GM23338 (cell line): Measurements from ENCODE around the gene MCTP1. TPM values are rescaled to one million over a fixed set of nuclear protein-coding genes. Genes with fewer than 3 reads are reported as not detected.

Experiments used
- ATAC-seq: fragments of 200-7000 bp; cut with Tn5 transposase; 3 replicates; pipeline ENCODE4 v1.9.1; 2020
- DNase-seq: peaks from one replicate; pipeline ENCODE4 v3.0.0-alpha.2; 2015; ENCODE audit warnings: low spot score
- H2AFZ ChIP-seq: fragments of 200-600 bp; sonication (generic); 2 replicates; pipeline ENCODE4 v1.8.0; 2016; ENCODE audit warnings: antibody characterized with exemption, mild to moderate bottlenecking, moderate library complexity
- H3F3A ChIP-seq: fragments of 200-600 bp; sonication (generic); replicated peaks from 2 replicates; pipeline ENCODE4 v1.8.0; 2017; ENCODE audit warnings: antibody characterized with exemption, mixed run types, low read depth
- H3K27ac ChIP-seq: fragments of 200-600 bp; sonication (generic); 2 replicates; pipeline ENCODE4 v1.6.1; 2016; ENCODE audit warnings: low read depth
- H3K27me3 ChIP-seq: fragments of 200-600 bp; sonication (generic); 2 replicates; pipeline ENCODE4 v1.8.0; 2016; ENCODE audit warnings: mild to moderate bottlenecking, mixed run types, moderate library complexity; ENCODE audit not compliant: insufficient read depth
- H3K36me3 ChIP-seq: fragments of 200-600 bp; sonication (generic); 2 replicates; pipeline ENCODE4 v1.8.0; 2016; ENCODE audit warnings: mild to moderate bottlenecking; ENCODE audit not compliant: insufficient read depth
- H3K4me1 ChIP-seq: fragments of 200-600 bp; sonication (generic); 2 replicates; pipeline ENCODE4 v1.8.0; 2016; ENCODE audit warnings: mild to moderate bottlenecking, moderate library complexity; ENCODE audit not compliant: insufficient read depth
- H3K4me2 ChIP-seq: fragments of 200-600 bp; sonication (generic); 2 replicates; pipeline ENCODE4 v1.7.1; 2017; ENCODE audit warnings: mixed run types
- H3K4me3 ChIP-seq: fragments of 200-600 bp; sonication (generic); 2 replicates; pipeline ENCODE4 v1.6.1; 2016; ENCODE audit warnings: mixed run types
- H3K79me2 ChIP-seq: fragments of 200-600 bp; sonication (generic); replicated peaks from 2 replicates; pipeline ENCODE4 v1.8.0; 2017; ENCODE audit warnings: mild to moderate bottlenecking; ENCODE audit not compliant: insufficient read depth
- H3K9me2 ChIP-seq: fragments of 200-600 bp; sonication (generic); 2 replicates; pipeline ENCODE4 v1.8.0; 2017; ENCODE audit not compliant: insufficient read depth
- H4K20me1 ChIP-seq: fragments of 200-600 bp; sonication (generic); replicated peaks from 2 replicates; pipeline ENCODE4 v1.8.0; 2017; ENCODE audit warnings: mild to moderate bottlenecking; ENCODE audit not compliant: insufficient read depth
- H3K27ac Mint-ChIP-seq: 2 replicates; pipeline ENCODE4 v1.8.0; 2020; ENCODE audit warnings: inconsistent platforms, mild to moderate bottlenecking, moderate library complexity, mixed read lengths
- H3K27me3 Mint-ChIP-seq: 3 replicates; pipeline ENCODE4 v1.8.0; 2022; ENCODE audit warnings: low read depth, mild to moderate bottlenecking, moderate library complexity, mixed read lengths, inconsistent platforms; ENCODE audit not compliant: insufficient read depth, poor library complexity
- H3K36me3 Mint-ChIP-seq: 3 replicates; pipeline ENCODE4 v1.8.0; 2021; ENCODE audit warnings: low read depth, mild to moderate bottlenecking, inconsistent platforms, moderate library complexity, mixed read lengths
- H3K4me1 Mint-ChIP-seq: 3 replicates; pipeline ENCODE4 v1.8.0; 2020; ENCODE audit warnings: mild to moderate bottlenecking, inconsistent platforms, mixed read lengths
- H3K4me3 Mint-ChIP-seq: 3 replicates; pipeline ENCODE4 v1.8.0; 2021; ENCODE audit warnings: moderate library complexity, mild to moderate bottlenecking, inconsistent platforms, mixed read lengths
- H3K9me3 Mint-ChIP-seq: 3 replicates; pipeline ENCODE4 v1.8.0; 2020; ENCODE audit warnings: moderate library complexity, mild to moderate bottlenecking, inconsistent platforms, mixed read lengths
- STAT1 ChIP-seq: IDR thresholded peaks from one replicate; pipeline ENCODE4 v1.6.1; 2016; ENCODE audit warnings: antibody characterized with exemption; ENCODE audit not compliant: unreplicated experiment
- ZNF331 ChIP-seq: fragments of 250-450 bp; sonication (Bioruptor Pico); IDR thresholded peaks from 2 replicates; pipeline ENCODE4 v1.5.0; 2020; ENCODE audit warnings: low read depth, mild to moderate bottlenecking, moderate library complexity
- polyA plus RNA-seq: library from polyadenylated mRNA; unstranded; fragments of >200 nt; fragmentation: Nextera tagmentation; extraction: Ambion mirVana; gene quantifications from 2 replicates; pipeline ENCODE4 v1.2.1, GENCODE V29; 2016
- total RNA-seq: library from RNA; depleted of rRNA; stranded (reverse); fragments of >200 nt; shearing (Covaris generic); gene quantifications from 2 replicates; pipeline ENCODE4 v1.2.3, GENCODE V29; 2014
- TF ChIP-seq, protein P1 (sequence below), 2 experiments: fragments of 200-600 bp in 1 of 2; sonication (generic) in 1 of 2; conservative IDR thresholded peaks; 2 replicates each; pipeline versions ENCODE4 v1.5.1 to v1.6.1; 2016 to 2017; ENCODE audit warnings: antibody characterized with exemption in 2 of 2, low read depth in 2 of 2, mild to moderate bottlenecking in 2 of 2, moderate library complexity in 1 of 2
- TF ChIP-seq, protein P2 (sequence below): IDR thresholded peaks from 2 replicates; pipeline ENCODE4 v1.6.1; 2016; ENCODE audit warnings: antibody characterized with exemption
- TF ChIP-seq, protein P3 (sequence below): IDR thresholded peaks from one replicate; pipeline ENCODE4 v1.6.1; 2018; ENCODE audit warnings: antibody characterized with exemption; ENCODE audit not compliant: unreplicated experiment

The MCTP1 gene
- total and polyA plus RNA-seq, 2 experiments from 2014 or later, result 3.7 to 4.2 TPM

DNA sequence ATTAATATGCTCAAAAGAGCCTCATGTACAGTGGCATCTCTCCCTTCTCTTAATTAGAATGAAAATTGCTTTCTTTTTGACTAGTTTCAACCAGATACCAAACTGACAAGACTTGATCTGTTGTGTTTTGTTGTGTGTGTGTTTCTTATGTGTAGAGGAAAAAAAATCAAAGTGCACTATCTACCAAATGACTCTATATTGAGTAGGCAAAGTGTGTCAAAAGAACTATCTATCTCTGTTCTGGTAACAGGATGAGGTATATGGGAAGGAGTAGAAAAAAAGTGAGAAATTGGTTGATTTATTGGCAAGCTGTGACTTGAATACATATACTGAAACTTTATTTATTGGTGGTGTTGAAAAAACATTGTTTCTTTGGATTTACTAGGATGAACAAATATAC, 476.4 kb downstream of the MCTP1 start (continued):
- TF ChIP-seq, protein P1, sequence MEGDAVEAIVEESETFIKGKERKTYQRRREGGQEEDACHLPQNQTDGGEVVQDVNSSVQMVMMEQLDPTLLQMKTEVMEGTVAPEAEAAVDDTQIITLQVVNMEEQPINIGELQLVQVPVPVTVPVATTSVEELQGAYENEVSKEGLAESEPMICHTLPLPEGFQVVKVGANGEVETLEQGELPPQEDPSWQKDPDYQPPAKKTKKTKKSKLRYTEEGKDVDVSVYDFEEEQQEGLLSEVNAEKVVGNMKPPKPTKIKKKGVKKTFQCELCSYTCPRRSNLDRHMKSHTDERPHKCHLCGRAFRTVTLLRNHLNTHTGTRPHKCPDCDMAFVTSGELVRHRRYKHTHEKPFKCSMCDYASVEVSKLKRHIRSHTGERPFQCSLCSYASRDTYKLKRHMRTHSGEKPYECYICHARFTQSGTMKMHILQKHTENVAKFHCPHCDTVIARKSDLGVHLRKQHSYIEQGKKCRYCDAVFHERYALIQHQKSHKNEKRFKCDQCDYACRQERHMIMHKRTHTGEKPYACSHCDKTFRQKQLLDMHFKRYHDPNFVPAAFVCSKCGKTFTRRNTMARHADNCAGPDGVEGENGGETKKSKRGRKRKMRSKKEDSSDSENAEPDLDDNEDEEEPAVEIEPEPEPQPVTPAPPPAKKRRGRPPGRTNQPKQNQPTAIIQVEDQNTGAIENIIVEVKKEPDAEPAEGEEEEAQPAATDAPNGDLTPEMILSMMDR (conservative IDR thresholded peaks at IDR 0.05; ENCODE audit: low read depth in 2 of 2), result no peak

DNA sequence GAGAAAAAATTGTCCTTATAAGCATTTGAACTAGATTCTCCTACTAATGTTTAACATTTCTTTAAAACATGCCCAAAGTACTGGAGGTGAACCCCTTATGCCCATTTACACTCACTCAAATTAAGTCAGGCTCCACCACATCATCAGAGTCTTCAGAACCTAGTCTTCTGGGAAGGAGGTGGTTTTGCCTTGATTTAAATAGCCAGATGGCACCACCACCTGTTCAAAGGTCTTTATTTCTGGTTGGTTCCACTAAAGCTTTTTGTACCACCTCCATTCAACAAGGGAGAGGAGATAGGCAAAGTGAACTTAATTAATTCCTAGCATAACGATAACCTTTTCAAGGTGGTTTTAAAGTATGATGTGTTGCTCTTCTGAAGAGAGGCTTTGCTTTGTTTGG, 476.9 kb downstream of the MCTP1 start:
- Histone ChIP-seq H3K4me2 (no peak overlapping the region), H4K20me1 (no peaks in the 10 kb centered on the region), H3K4me3 (no peak overlapping the region), H3K36me3 (no peaks in the 10 kb centered on the region), H3K79me2 (no peaks in the 10 kb centered on the region), H3K27ac (no peak overlapping the region), H3K27me3 (no peaks in the 10 kb centered on the region), H3K4me1 (no peaks in the 10 kb centered on the region), H2AFZ (no peak overlapping the region), H3F3A (no peaks in the 10 kb centered on the region), H3K9me2 (no peaks in the 10 kb centered on the region)
- Mint-ChIP-seq H3K36me3 (no peaks in the 10 kb centered on the region), H3K4me1 (no peaks in the 10 kb centered on the region), H3K4me3 (no peak overlapping the region), H3K27ac (no peak overlapping the region), H3K27me3 (no peaks in the 10 kb centered on the region), H3K9me3 (no peaks in the 10 kb centered on the region)
- no peak for DNase-seq
- TF ChIP-seq, protein P2, sequence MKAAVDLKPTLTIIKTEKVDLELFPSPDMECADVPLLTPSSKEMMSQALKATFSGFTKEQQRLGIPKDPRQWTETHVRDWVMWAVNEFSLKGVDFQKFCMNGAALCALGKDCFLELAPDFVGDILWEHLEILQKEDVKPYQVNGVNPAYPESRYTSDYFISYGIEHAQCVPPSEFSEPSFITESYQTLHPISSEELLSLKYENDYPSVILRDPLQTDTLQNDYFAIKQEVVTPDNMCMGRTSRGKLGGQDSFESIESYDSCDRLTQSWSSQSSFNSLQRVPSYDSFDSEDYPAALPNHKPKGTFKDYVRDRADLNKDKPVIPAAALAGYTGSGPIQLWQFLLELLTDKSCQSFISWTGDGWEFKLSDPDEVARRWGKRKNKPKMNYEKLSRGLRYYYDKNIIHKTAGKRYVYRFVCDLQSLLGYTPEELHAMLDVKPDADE, result no peak
- no peak for TF ChIP-seq ZNF331 (CRISPR knock-in tag)
- TF ChIP-seq, protein P1 (conservative IDR thresholded peaks at IDR 0.05; ENCODE audit: low read depth in 2 of 2), result peak in 1 of 2 experiments; percentile 22; a peak in 1 of 4 replicates
- no peak for ATAC-seq

DNA sequence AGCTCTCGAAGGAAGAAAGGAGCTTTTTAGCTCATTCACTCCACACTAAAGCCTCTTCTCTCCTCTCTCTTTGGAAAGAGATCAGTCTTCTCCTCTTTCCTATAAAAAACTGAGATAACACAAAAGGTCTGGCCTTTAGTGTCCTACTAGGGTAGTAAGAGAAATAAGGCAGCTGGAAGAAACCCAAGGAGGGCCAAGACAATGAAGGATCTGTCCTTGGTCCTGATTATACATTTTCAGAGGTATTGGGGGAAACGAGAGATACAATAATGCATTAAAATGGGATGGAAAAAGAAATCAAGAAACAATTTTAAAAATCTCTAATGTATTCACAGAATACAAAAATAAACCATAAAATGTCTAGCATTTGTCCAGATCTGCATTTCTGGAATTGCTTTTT, 482.4 kb downstream of the MCTP1 start:
- ATAC-seq (no peak; the same call in 1 of the 3 replicates), DNase-seq (peak; percentile 70)
- Histone ChIP-seq H3K9me2 (no peaks in the 10 kb centered on the region), H3K4me3 (no peak overlapping the region), H3F3A (no peaks in the 10 kb centered on the region), H3K27me3 (no peaks in the 10 kb centered on the region), H3K36me3 (no peaks in the 10 kb centered on the region), H3K4me1 (no peaks in the 10 kb centered on the region), H2AFZ (no peak overlapping the region), H4K20me1 (no peaks in the 10 kb centered on the region), H3K79me2 (no peaks in the 10 kb centered on the region), H3K27ac (no peak overlapping the region), H3K4me2 (no peak overlapping the region)
- Mint-ChIP-seq H3K4me1 (no peaks in the 10 kb centered on the region), H3K27ac (no peak overlapping the region), H3K9me3 (no peaks in the 10 kb centered on the region), H3K27me3 (no peaks in the 10 kb centered on the region), H3K4me3 (no peak overlapping the region), H3K36me3 (no peaks in the 10 kb centered on the region)
- no peak for TF ChIP-seq STAT1
- TF ChIP-seq, protein P3, sequence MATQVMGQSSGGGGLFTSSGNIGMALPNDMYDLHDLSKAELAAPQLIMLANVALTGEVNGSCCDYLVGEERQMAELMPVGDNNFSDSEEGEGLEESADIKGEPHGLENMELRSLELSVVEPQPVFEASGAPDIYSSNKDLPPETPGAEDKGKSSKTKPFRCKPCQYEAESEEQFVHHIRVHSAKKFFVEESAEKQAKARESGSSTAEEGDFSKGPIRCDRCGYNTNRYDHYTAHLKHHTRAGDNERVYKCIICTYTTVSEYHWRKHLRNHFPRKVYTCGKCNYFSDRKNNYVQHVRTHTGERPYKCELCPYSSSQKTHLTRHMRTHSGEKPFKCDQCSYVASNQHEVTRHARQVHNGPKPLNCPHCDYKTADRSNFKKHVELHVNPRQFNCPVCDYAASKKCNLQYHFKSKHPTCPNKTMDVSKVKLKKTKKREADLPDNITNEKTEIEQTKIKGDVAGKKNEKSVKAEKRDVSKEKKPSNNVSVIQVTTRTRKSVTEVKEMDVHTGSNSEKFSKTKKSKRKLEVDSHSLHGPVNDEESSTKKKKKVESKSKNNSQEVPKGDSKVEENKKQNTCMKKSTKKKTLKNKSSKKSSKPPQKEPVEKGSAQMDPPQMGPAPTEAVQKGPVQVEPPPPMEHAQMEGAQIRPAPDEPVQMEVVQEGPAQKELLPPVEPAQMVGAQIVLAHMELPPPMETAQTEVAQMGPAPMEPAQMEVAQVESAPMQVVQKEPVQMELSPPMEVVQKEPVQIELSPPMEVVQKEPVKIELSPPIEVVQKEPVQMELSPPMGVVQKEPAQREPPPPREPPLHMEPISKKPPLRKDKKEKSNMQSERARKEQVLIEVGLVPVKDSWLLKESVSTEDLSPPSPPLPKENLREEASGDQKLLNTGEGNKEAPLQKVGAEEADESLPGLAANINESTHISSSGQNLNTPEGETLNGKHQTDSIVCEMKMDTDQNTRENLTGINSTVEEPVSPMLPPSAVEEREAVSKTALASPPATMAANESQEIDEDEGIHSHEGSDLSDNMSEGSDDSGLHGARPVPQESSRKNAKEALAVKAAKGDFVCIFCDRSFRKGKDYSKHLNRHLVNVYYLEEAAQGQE, result peak; percentile 80
